Ramos (cell line): ENCODE data around the gene MGMT.

Source experiments
- in situ Hi-C: fragments of 300-500 bp; cut with MboI; formaldehyde crosslinking; loops from one replicate; pipeline ENCODE4 v1.14.3; 2022; ENCODE audit warnings: low sequenced_read_pairs; ENCODE audit not compliant: unreplicated experiment

The MGMT gene

DNA sequence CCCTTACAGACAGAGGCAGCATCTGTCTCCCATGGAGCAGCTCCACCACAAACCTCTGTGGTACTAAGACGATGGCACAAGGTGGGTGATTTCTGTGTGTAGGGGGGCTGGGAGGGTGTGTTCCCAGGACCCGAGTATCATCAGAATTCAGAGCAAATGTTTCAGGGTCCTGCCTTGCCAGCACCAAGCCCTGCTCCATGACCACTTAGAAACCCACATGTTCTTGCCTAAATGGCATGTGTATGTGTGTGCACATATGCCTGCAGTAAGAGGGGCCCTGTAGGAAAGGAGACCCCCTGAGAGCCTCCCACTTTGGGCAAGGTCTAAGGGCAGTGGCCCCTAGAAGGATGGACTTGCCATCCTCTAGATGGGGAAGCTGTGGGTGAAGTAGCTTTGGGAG is 17.1 kb upstream of the MGMT start:
- in situ Hi-C loops, result no loop called here

DNA sequence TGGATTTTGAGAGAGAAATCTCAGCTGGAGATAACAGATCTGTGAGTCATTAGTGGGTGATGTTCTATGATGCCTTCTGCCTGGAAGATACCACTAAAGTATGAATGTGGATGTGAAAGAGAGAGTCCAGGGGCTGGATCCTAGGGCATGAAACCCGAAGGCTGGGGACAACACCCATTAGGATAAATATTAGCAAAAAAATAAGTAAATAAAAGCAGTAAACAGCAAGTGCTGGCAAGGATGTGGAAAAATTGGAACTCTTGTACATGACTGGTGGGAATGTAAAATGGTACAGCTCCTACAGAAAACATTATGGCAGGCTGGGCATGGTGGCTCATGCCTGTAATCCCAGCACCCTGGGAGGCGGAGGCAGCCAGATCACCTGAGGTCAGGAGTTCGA is 16.6 kb upstream of the MGMT start:
- in situ Hi-C loops, result no loop called here

DNA sequence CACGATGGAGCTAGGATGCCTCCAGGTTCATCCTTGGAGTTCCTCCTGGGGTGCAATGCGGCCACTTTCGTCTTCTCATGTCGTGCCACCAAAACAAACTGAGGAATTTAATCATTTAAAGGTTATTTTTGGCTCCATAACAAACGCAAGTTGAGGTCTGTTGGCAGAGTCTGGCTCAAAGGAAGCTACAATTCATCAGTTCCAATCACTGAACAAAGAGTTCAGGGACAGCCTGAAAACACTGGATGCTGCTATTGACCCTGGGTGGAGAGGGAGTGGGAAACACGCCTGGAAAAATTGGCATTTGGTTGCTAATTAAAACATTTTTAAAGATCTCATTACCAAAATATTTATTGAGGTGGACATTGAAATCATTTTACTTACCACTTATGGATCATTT is 11.4 kb upstream of the MGMT start:
- in situ Hi-C loops, result no loop called here

DNA sequence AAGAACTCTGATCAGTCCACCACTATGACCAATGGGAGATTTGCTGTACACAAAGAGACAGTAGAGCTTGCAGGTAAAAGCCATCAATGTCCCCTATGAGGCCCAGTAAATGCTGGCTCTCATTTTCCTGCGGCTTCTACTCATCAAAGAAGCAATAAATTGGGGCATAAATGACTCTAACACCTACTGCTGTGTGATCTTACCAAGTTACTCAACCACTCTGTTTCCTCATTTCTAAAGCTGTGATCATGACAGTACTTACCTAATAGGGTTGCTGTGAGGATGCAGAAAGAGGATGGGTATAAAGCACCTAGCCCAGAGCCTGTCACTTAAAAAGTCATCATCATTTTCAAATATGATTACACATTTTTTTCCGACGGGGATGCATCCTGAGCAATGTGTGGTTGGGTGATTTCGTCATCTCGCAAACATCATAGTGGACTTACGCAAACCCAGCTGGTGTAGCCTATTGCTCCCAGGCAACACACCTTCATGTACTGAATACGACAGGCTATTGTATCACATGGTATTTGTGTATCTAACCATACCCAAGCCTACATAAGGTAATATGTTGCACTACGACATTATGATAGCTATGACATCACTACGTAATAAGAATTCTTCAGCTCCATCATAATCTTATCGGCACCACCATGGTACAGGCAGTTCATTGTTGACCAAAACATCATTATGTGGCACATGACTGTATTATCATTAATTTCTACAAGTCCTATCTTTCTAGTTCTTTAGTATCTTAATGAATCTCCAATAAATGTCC is 7.1 kb upstream of the MGMT start:
- in situ Hi-C loops, result no loop called here

DNA sequence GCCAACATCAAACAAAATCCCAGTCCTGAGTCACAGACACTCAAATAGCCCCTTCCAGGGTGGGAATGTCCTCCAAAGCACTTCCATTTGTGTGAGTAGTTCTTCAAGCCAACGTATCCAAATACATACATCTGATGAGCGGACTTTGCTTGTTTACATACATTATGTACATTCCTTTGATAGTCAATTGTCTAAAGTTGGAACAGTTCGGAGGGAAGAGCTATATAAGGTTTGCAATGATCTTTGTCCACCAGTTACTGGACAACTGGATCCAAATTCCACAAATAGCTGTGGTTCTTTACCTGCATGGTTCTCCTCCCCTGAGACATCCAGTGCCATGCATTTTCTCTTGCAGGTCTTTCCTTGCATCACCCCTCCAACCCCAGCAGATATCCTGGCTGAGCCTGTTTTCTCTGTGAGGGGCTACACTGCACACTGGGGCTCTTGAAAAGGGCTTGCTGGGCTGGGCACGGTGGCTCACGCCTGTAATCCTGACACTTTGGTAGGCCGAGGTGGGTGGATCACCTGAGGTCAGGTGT is 4.7 kb upstream of the MGMT start:
- in situ Hi-C loops, result no loop called here

DNA sequence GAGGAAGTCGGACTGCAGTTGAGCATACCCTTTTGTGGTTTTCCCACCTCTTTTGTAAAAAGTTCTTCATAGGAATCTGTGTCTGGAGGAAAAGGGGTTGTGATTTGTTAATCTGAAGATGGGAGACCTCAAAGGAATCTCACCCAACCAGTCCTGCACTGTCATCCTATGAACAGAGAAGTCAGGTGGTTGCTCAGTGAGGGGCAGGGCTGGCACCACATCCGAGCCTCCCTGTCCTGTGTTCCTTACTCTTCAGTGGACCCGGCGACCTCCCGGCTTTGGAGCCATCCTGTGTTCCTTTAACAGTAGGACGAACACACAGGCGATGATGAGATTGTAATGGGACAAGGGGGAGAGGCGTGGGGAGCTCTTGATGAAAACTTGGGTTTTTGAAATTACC is 2.8 kb upstream of the MGMT start:
- in situ Hi-C loops, result no loop called here

DNA sequence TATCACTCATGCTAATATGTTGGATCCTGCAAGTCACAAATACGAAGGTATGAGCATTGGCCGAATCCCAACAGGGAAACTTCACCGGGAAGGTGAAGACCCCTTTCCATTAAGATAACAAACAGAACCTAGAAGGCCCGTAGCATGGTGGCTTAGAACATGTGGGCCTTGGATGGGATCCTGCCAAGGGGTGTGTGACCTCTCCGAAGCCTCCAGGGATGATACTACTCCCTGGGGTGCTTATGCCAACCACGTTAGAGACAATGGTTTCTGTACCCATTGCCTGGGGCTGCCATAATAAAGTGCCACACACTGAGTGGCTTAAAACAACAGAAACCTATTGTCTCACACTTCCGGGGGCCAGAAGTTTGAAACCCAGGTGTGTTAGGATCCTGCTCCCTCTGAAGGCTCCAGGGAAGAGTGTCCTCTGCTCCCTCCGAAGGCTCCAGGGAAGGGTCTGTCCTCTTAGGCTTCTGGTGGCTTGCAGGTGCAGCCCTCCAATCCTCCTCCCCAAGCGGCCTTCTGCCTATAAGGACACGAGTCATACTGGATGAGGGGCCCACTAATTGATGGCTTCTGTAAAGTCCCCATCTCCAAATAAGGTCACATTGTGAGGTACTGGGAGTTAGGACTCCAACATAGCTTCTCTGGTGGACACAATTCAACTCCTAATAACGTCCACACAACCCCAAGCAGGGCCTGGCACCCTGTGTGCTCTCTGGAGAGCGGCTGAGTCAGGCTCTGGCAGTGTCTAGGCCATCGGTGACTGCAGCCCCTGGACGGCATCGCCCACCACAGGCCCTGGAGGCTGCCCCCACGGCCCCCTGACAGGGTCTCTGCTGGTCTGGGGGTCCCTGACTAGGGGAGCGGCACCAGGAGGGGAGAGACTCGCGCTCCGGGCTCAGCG is 992 bp upstream of the MGMT start:
- in situ Hi-C loops, result no loop called here

DNA sequence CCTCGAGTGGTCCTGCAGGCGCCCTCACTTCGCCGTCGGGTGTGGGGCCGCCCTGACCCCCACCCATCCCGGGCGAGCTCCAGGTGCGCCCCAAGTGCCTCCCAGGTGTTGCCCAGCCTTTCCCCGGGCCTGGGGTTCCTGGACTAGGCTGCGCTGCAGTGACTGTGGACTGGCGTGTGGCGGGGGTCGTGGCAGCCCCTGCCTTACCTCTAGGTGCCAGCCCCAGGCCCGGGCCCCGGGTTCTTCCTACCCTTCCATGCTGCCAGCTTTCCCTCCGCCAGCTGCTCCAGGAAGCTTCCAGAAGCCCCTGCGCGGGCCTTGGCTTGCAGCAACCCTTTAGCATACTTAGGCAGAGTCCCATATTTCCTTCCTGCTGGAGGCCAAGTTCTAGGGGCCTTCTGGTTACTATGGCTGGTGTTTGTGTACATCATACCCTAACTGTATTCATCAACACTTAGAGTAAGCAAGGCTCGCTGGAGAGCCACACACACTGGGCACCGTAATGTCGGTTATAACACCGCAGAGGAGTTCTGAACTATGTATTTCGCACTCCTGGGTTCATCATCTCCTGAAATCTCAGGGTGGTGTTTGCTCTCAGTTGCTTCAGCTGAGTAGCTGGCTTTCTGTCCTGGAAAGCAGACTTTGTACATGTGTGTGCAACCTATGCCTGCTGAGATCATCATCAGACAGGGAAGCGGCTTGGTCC is 471 bp downstream of the MGMT start:
- in situ Hi-C loops, result no loop called here

DNA sequence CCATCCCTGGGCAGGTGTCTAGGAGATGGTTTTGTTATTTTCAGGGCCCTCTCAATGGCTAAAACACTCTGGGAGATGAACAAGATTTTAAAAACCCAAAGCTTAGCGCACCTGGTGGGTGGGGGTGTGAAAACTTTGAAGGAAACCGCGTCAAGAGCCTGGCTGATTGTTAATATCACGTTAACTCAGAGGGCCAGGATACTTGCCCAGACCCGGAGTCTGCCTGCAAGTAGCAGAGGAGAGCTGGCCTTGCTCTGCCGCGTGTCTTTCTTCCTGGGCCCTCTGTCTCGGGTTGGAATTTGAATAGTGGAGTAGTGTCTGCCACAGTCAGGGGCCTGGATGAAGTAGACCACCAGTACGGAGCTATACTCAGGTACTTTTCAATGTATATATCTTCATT is 1.1 kb downstream of the MGMT start:
- in situ Hi-C loops, result no loop called here

DNA sequence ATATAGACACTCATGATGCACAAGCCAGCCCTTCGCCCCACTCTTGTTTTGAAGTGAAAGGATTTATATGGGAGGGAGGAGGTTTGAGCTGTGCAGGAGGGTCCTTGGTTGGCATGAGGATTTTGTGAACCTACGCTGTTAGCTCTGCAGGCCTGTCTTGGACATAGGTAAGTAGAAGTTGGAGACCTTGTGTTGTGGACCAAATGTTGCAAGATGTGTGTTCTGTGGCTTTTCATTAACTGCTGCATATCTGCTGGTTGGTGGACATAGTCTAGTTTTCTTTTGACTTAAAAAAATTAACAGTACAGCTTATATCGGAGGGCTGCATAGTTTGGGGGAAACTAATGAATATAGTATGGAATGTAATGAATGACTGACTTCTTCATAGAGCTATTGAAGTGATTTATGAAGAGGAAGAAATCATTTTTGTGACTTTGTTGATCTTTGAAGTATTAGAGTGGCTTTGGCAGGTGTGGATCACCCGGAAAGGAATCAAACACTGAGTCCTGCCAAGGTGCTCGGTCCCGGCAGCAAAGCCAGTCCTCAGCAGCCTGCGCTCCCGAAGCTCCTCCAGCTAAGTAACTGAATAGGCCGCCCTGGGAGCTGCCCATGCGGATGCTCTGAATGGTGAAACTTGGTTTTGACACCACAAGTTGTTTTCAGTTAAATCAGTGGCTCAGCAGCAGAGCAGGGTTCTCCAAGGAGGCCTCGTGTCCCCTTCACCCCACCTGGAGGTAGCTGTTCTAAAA is 3.2 kb downstream of the MGMT start:
- in situ Hi-C loops, result no loop called here

DNA sequence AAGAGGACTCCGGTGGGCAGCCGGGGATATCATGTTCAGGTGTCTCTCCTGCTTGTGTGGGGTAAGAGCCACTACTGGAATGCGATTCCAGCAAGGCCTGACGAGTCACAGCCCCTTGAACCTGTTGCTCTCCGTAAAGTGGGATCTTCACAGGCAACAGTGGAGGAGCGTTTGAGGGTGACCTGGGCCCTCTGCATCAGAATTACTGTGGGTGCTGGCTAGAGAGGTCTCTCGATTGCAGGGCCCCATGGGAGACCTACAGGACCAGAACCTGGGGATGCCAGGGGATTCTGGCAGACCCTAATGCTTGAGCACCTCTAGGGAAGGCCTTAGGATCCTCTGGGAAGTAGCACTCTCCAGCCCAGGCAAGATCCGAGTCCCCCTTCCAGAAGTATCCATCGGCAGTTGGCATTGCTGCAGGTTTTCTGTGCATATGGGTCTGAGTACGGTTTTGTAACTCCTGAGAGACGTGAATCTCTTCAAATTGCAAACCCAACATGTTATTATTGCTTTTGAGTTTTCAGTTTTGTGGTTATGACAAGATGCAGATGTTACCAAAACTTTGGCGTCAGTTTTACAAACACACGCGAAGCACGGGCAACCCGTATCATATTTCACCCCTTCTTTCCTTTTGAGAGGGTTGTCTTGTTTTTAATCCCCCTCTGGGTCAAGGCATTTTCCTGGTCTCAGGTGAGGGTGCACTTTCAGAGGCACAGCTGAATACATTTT is 4.6 kb downstream of the MGMT start:
- in situ Hi-C loops, result no loop called here

DNA sequence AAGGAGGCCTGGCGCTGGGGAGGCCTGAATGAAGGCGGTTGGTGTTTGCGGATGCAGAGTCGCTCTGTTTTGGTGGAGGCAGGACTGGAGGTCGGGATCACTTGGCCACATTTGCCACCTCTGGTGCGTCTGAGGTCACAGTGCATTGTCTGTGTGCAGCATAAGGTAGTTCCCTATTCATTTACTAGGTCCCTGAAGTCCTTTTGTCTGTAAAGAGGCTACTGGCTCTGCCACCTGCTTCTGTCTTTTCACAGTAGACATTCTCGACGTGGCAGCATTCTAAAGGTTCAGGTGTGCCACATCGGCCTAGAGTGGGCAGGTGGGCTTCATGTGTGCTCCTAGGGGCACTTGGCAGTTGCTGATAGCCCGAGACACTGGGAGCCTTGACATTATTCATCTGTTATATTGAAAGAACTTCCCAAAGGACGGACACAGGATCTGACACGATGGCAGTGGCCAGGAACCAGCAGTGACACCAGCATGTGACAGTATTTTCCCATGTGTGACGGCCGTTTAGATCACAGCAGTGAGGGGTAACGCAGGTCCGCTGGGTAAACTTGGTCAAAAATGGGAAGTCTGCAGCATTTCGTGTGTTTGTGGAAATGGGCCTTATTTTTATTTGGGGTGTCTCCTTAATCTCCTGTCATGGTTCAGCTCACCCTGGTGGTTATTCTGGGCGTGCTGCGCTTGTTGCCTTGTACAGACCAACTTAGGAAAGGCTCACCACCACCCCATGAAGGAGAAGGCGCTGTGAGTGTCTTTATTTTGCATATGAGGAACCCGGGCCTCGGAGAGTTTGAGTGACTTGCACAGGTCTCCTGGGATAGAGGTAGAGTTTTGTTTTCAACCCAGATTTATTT is 5.9 kb downstream of the MGMT start:
- in situ Hi-C loops, result no loop called here

DNA sequence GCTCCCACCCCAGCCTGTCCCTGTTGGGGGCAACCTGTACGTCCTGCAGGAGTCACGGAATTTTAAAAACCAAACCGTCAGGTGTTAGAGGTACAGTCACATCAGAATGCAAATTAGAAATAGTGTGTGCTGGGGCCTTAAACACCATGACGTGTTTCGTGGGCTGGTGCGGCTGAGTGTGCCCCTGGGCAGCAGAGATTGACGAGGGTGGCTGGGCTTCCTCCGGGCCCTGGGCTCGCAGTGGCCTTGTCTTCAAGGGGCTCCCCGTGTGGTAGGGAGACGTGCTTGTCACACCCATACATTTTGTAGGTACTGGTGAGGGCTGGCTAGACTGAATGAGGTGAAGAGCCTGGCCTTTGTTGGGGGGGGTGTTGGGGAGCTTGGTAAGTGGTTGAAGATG is 7.6 kb downstream of the MGMT start:
- in situ Hi-C loops, result no loop called here

DNA sequence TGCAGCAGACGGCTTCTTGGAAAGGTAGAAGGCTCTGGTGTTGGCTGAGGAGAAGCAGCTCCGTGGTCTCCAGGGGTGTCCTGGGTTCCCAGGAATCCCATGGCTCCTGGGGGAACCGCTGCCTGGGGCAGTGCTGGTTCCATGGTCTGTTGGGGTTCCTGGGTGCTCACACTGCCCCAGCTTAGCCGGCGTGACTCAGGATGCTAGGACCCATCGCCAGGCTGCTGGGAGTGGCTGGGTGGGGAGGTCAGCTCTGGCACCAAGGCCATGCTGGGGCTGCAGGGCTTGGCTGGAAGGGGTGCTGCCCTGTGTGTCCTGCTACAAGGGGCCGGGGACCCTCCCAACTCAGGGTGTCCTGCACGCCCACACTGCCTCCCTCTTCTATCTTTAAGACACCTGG is 9.4 kb downstream of the MGMT start:
- in situ Hi-C loops, result no loop called here

DNA sequence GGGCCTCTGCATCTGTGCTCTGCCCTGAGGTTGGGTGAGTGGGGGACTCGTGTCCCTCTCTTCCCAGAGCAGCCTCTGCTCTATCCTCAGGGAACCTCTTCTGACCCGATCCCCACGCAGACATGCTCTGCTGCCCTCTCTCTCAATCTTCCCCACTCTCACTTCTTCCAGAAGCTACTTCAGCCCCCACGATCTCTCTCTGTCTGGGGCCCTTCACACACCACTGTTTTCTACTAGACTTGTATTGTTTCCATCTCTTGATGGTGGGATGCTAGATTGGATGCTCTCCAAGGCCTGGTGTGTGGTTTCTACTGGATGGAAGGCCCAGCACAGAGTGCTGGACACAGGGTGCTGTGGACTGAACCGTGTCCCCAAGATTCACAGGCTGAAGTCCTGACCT is 10.0 kb downstream of the MGMT start:
- in situ Hi-C loops, result no loop called here

DNA sequence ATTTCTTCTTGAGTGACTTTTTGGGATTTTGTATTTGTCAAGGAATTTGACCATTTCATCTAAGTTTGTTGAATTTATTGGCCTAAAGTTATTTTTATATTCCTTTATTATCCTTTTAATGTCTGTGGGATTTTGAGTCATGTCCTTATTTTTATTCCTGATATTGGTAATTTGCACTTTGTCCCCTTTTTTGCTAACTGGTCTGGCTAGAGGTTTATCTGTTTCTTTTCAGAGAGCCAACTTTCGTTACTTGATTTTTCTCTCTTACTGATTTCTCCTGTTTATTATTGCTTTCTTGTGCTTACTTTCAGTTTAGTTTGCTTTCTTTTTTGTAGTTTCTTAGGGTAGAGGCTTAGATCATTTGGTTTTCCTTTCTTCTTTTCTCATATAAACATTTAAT is 14.6 kb downstream of the MGMT start:
- in situ Hi-C loops, result no loop called here

DNA sequence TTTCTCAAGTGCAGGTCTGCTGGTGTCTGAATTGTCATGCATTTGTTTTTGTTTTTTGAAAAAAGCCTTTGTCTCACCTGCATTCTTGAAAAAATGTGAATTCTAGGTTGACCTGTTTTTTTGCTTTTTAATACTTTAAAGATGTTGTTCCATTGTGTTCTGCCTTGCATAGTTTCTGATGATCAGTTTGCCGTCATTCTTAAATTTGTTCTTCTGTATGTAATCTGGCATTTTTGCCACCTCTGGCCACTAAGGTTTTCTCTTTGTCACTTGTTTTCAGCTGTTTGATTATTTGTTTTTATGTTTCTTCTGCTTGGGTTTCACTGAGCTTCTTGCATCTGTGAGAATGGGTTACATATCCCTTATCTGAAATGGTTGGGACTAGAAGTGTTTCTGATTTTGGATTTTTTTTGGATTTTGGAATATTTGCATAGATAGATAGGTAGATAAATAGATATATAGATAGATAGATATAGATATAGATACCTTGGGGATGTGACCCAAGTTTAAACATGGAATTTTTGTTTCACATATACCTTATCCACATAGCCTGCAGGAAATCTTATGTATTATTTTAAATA is 16.5 kb downstream of the MGMT start:
- in situ Hi-C loops, result no loop called here

DNA sequence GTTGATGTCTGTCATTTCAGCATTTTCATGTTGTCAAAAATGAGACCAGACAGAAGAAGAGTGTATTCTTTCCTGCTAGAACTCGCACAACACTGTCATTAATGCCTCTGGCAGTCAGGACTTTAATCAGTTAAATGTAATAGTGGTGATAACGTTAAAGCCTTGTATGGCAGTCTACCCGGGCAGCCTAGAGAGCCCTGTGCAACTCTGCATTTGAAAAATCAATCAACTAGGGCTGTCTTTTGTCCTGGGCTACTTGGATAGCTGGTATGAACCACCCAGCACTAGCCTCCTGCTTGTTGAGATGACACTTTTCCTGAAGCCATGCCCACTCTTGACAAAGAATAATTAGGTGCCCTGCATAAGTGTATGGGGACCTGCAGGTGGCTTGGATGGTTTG is 19.8 kb downstream of the MGMT start:
- in situ Hi-C loops, result no loop called here
